Fibroblast of mammary gland (primary cell): Measurements from ENCODE around the gene KLHL9.

ENCODE experiments used
- DNase-seq: peaks from one replicate; pipeline ENCODE4 v3.0.0-alpha.2; 2010; ENCODE audit warnings: low read depth
- H3K4me3 ChIP-seq: 2 replicates; pipeline ENCODE4 v1.5.1; 2011; ENCODE audit warnings: low read depth, mild to moderate bottlenecking, low read length, moderate library complexity; ENCODE audit not compliant: control insufficient read depth
- CTCF ChIP-seq: conservative IDR thresholded peaks from 2 replicates; pipeline ENCODE4 v1.5.1; 2011; ENCODE audit warnings: low read depth, low read length, inconsistent platforms; ENCODE audit not compliant: control insufficient read depth, insufficient read depth

KLHL9 gene

GRCh38 chr9:21294904-21295538, 40.2 kb downstream of the KLHL9 start:
- H3K4me3 ChIP-seq: no peak overlapping the region
- no peak for TF ChIP-seq CTCF
- no peak for DNase-seq

- H3K4me3 ChIP-seq: no peak overlapping the region
- peak; percentile 63 for DNase-seq
- TF ChIP-seq CTCF: no peak
Measured at GRCh38 chr9:21294364-21294774, 40.8 kb downstream of the KLHL9 start.

GRCh38 chr9:21289848-21290247, 45.4 kb downstream of the KLHL9 start:
- no peak for TF ChIP-seq CTCF
- DNase-seq: no peak
- no peak overlapping the region for H3K4me3 ChIP-seq

- DNase-seq: no peak
- H3K4me3 ChIP-seq: no peak overlapping the region
Measured at GRCh38 chr9:21287280-21287679, 47.9 kb downstream of the KLHL9 start.

GRCh38 chr9:21286659-21287058, 48.5 kb downstream of the KLHL9 start:
- DNase-seq: no peak
- TF ChIP-seq CTCF: no peak
- H3K4me3 ChIP-seq: no peak overlapping the region

More at GRCh38 chr9:21287280-21287679, 47.9 kb downstream of the KLHL9 start:
- TF ChIP-seq CTCF: no peak

- no peak for TF ChIP-seq CTCF
- no peak overlapping the region for H3K4me3 ChIP-seq
- no peak for DNase-seq
Measured at GRCh38 chr9:21286099-21286498, 49.1 kb downstream of the KLHL9 start.

- no peak for TF ChIP-seq CTCF
- DNase-seq: no peak
- H3K4me3 ChIP-seq: no peak overlapping the region
Measured at GRCh38 chr9:21281275-21281674, 53.9 kb downstream of the KLHL9 start.
